Mammary epithelial cell (primary cell): ENCODE data around the gene SLC35F1.

ENCODE experiments used
- CTCF ChIP-seq, 2 donors: IDR thresholded peaks in 1 of 2; conservative IDR thresholded peaks in 1 of 2; 2 replicates each; pipeline ENCODE4 v1.5.1; 2011 to 2012; ENCODE audit warnings: inconsistent platforms in 2 of 2, low read length in 2 of 2, mild to moderate bottlenecking in 2 of 2, control low read depth in 1 of 2, low read depth in 1 of 2; ENCODE audit not compliant: insufficient read depth in 1 of 2; ENCODE audit errors: extremely low read depth in 1 of 2
- EZH2 ChIP-seq: IDR thresholded peaks from 2 replicates; pipeline ENCODE4 v1.6.1; 2012; ENCODE audit warnings: low read length, inconsistent platforms, borderline replicate concordance

- TF ChIP-seq EZH2 (no peak), CTCF (conservative IDR thresholded peaks at IDR 0.05 in 1 of 2, IDR thresholded peaks at IDR 0.05 in 1 of 2; ENCODE audit: extremely low read depth in 1 of 2, insufficient read depth in 1 of 2, low read depth in 1 of 2, low read length in 2 of 2) (no peak)
Observed at GRCh38 chr6:118248171-118248570, 341.1 kb downstream of the SLC35F1 start.
